NCI-H146 (cell line): Measurements from ENCODE around the gene TNFAIP2.
A peak's percentile ranks its signal among the peaks of the same experiment; 100 is the strongest.

Experiments
- DNase-seq: peaks from one replicate; lab custom pipeline; 2025; lab: John Stamatoyannopoulos, UW

TNFAIP2 gene

DNA sequence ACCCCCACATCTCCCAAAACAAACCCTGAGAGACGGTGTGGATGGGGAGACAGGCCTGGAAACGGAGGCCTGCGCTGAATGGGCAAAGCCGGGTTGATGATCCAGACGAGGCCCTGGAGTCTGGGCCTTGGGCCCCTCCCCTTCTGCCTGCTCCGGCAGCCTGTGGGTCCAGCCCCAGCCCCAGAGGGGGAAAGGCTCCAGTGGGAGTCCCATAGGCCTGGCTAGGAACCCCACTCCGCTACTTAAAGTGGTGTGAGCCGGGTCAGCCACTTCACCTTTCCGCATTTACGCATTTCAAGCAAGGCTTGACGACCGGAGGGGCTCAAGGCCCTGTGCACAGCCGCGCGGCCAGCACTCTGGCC, 695 bp upstream of the TNFAIP2 start:
- no peak for DNase-seq

GRCh38 chr14:103123634-103124500, 606 bp downstream of the TNFAIP2 start:
- DNase-seq, result no peak

DNA sequence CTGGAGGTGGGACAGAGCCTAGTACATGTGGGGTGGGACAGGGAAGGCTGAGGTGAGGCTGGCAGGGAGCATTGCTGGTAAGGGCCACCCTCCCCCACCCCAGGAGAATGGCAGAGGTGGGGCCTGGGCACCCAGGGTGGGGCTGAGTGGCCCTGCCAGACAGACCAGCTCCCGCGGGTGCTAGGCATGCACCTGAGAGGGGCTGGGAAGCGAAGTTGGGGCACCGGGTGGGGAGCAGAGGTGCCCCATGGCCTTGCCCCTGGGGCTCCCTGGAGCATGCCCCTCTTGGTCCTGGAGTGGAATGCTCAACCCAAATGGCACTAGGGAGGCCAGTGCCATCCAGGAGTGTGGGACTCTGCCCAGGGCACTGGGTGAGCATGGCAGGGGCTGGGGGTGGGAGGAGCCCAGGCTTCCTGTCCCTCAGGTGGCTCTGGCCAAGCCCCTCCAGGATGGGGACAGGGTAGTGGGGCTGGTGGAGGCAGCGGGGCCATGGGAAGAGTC, 1.3 kb downstream of the TNFAIP2 start:
- no peak for DNase-seq

DNA sequence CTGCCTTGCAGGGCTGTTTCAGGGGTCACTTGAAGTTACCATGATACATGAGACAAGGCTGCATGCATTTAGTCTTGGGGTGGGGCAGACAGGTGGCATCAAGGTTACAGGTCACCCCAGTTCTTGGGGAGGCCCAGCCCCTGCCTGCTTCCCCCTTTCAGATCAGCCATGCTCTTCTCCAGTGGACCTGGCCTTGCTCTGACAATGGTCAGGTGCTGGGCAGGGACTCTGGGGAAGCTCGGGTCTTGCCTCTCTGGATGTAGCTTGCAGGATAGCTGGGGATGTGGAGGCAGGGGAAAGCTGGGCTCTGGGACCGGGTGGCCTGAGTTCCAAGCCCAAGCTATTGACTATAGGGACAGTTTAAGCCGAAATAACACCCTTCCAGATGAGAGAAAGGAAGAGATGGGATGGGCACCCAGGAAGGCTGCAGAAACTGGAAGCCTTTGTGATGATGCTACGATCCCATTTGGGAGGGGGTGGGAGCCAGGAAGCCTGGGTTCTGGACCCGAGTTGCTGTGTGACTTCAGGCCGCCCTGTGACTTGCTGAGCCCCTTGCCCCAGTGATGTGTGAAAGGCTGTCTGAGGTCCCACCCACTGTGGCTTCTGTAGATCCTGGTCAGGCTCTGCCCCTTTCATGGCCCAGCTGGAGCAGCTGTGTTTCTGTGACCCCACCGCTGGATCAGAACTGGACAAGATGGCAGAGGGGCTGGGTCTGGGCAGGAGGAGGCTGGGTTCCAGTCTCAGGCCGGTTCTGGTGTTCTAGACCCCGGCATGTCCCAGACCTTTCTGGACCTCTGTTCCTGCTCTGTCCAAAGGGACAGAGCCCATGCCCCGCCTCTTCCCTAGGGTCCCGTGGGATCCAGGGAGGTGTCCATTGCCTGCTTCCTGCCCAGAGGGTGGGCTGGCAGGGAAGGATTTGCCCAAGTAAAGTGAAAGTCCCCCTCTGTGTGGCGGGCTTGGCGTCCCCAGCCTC, 2.1 kb downstream of the TNFAIP2 start:
- DNase-seq, result no peak

DNA sequence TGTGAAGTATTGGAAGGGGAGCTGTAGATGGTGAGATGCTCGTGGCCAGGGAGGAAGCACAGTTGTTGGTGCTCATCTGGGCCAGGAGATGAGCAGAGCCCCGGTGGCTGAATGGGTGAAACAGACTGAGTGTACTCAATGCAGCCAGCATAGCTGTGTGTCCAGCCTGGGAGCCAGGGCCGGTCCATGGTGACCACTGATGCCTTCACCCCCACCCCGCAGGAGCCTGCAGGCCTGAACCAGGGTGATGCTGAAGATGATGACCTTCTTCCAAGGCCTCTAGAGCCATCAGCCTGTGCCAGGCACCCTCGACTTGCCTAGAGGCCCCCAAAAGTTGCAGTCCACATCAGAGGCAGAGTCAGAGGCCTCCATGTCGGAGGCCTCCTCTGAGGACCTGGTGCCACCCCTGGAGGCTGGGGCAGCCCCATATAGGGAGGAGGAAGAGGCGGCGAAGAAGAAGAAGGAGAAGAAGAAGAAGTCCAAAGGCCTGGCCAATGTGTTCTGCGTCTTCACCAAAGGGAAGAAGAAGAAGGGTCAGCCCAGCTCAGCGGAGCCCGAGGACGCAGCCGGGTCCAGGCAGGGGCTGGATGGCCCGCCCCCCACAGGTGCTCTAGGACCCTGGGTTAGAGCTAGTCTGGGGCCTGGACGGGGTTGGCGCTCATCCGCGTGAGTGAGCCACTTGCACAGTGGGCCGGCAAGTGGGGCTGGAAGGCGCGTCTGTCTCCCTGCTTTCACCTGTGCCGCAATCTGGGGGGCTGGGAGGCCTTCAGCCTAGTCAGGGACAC, 3.0 kb downstream of the TNFAIP2 start:
- no peak for DNase-seq

DNA sequence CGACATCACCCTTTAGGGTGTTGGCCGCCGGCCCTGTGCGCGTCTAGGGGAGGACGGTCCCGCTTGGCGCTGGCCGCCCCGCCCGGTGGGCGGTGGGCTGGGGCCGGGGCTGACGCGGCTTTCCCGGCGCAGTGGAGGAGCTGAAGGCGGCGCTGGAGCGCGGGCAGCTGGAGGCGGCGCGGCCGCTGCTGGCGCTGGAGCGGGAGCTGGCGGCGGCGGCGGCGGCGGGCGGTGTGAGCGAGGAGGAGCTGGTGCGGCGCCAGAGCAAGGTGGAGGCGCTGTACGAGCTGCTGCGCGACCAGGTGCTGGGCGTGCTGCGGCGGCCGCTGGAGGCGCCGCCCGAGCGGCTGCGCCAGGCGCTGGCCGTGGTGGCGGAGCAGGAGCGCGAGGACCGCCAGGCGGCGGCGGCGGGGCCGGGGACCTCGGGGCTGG, 3.6 kb downstream of the TNFAIP2 start:
- peak; percentile 90 for DNase-seq

GRCh38 chr14:103127356-103127755, 4.1 kb downstream of the TNFAIP2 start:
- no peak for DNase-seq

GRCh38 chr14:103127861-103128598, 4.8 kb downstream of the TNFAIP2 start:
- DNase-seq, result peak; percentile 40

- DNase-seq, result no peak
Observed at GRCh38 chr14:103128631-103129300, 5.5 kb downstream of the TNFAIP2 start.

- DNase-seq, result no peak
Observed at GRCh38 chr14:103129301-103130016, 6.2 kb downstream of the TNFAIP2 start.

- no peak for DNase-seq
Observed at GRCh38 chr14:103130017-103130764, 6.9 kb downstream of the TNFAIP2 start.

GRCh38 chr14:103130965-103131364, 7.7 kb downstream of the TNFAIP2 start:
- DNase-seq, result no peak

DNA sequence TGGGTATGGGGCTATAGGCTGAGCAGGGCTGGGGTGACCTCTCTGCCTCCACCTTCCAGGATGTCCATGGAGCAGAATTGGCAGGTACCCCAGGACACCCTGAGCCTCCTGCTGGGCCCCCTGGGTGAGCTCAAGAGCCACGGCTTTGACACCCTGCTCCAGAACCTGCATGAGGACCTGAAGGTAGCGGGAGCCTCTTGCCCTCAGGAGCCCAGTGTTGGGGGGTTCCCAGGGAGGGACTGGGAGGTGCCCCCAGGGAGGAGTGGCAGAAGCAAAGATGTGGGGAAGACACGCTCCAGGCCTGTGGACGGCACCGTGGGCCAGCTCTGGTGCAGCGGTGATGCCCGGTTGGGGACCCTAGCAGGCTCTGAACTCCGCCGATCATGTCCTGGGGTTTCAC, 8.3 kb downstream of the TNFAIP2 start:
- DNase-seq, result no peak

- no peak for DNase-seq
Observed at GRCh38 chr14:103132381-103133209, 9.3 kb downstream of the TNFAIP2 start.

DNA sequence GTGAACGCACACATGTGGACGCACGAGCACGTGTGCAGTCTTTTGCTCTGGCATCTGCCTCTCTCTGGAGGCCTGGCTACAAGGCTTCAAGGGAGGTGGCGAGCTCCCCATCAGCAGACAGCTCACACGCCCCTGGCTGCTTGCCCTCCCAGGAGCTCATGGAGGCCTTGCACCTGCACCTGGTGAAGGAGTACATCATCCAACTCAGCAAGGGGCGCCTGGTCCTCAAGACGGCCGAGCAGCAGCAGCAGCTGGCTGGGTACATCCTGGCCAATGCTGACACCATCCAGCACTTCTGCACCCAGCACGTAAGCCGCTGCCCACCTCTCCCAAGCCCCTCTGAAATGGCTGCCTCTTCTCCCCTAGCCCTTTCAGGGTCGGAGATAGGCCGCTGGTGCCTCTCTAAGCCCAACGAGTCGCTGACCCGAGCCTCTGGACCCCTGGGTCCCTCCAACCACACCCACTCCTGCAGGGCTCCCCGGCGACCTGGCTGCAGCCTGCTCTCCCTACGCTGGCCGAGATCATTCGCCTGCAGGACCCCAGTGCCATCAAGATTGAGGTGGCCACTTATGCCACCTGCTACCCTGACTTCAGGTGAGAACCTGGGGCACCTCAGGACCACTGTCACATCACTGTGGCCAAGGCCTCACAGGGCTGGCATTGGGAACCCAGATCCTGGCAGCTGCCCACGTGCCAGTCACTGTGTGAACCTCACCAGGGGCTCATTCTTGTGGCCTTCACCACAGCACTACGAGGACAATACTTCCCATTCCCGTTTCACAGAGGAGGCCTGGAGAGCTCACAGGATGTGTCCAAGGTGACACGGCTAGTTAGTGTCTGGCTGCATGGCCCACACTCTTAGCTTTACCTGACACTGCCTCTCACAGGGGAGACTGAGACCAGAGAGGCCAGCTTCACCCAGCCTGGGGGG, 10.2 kb downstream of the TNFAIP2 start:
- no peak for DNase-seq

DNA sequence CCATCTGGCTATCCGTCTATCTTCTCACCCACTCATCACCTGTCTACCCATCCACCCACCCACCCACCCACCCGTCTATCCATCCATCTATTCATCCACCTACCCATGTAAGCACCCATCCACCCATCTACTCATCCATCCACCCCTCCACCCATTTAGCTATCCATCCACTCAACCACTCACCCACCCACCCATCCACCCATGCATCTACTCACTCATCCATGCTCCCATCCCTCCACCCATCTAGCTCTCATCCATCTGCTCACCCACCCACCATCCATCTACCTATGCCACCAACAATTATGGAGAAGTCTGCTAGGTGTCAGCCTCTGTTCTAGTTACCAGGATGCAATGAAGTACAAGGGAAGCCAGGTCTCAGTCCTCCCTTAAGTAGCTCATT, 11.1 kb downstream of the TNFAIP2 start:
- DNase-seq, result no peak

GRCh38 chr14:103134919-103135318, 11.7 kb downstream of the TNFAIP2 start:
- DNase-seq, result no peak
